ENCODE data around the gene SLF2.

- TF ChIP-seq, protein P1, sequence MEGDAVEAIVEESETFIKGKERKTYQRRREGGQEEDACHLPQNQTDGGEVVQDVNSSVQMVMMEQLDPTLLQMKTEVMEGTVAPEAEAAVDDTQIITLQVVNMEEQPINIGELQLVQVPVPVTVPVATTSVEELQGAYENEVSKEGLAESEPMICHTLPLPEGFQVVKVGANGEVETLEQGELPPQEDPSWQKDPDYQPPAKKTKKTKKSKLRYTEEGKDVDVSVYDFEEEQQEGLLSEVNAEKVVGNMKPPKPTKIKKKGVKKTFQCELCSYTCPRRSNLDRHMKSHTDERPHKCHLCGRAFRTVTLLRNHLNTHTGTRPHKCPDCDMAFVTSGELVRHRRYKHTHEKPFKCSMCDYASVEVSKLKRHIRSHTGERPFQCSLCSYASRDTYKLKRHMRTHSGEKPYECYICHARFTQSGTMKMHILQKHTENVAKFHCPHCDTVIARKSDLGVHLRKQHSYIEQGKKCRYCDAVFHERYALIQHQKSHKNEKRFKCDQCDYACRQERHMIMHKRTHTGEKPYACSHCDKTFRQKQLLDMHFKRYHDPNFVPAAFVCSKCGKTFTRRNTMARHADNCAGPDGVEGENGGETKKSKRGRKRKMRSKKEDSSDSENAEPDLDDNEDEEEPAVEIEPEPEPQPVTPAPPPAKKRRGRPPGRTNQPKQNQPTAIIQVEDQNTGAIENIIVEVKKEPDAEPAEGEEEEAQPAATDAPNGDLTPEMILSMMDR (conservative IDR thresholded peaks at IDR 0.05; ENCODE audit: low read length): no peak
- no peak for TF ChIP-seq EZH2phosphoT487 (IDR thresholded peaks at IDR 0.05; ENCODE audit: borderline replicate concordance, low read depth, low read length)
Observed at GRCh38 chr10:100986623-100986951, 73.8 kb downstream of the SLF2 start.
